Thyroid gland (tissue), 4 donors: ENCODE data around the gene HS6ST2.

Experiments
- CTCF ChIP-seq, 6 experiments: fragments of 200-600 bp in 3 of 6; fragments of 450-650 bp in 3 of 6; sonication (generic) in 3 of 6; IDR thresholded peaks; one replicate each; pipeline ENCODE4 v1.5.1; 2016 to 2019; ENCODE audit warnings: antibody characterized with exemption in 6 of 6, mild to moderate bottlenecking in 2 of 6, inconsistent platforms in 1 of 6, moderate library complexity in 1 of 6
- POLR2A ChIP-seq, 2 donors: fragments of 450-650 bp; IDR thresholded peaks; one replicate each; pipeline ENCODE4 v1.6.1; 2017; ENCODE audit warnings: antibody characterized with exemption in 2 of 2, mild to moderate bottlenecking in 2 of 2, moderate library complexity in 1 of 2

GRCh38 chrX:132710656-132711155, 247.7 kb downstream of the HS6ST2 start:
- no peak for TF ChIP-seq CTCF (IDR thresholded peaks at IDR 0.05)
- no peak for TF ChIP-seq POLR2A (IDR thresholded peaks at IDR 0.05)
